Measurements from ENCODE around the gene MED7.
"Not testable (repeated sequence)": the region's sequence is repeated elsewhere in the genome, so short reads cannot be mapped to it uniquely, and the experiment has no call there.

The MED7 gene

DNA sequence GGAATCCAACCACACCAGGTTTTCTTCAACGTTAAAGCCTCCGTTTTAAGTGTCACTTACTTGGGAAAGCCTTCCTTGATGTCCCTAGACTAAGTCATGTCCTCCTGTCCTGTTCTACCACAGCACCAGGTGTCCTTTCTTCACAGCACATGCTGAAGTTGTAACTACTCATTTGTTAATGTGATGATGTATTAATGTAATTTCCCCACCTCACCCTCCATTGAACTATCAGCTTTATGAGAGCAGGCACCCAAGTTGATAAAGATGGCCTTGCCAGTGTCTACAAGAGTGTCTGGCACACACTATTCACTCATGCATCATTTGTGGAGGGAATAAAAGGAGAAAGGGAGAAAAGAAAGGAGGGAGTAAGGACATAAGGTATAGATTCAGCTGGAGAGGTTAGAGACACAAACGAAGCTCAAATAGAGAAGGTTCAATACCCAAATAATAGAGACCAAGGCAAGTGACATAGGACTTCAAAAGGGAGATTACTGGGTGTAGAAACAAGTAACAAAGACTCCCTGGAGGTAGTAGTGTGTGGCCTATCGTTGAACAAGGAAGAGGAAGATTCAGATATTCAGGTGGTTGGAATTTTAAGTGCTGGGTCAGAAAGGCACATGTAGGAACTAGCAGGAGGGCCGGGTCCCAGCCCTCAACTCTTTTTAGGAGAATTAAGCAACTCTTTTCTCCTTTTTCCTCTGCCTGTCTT is 44.5 kb upstream of the MED7 start:
- Histone ChIP-seq H3K4me1 (ENCODE audit: control insufficient read depth, insufficient read depth, low read length) (no peaks in the 10 kb centered on the region), H3K4me3 (ENCODE audit: low read depth, low read length) (no peak overlapping the region), H3K27ac (ENCODE audit: extremely low read depth, low read depth, low read length) (no peak overlapping the region), H3K36me3 (ENCODE audit: control insufficient read depth in 2 of 2, insufficient read depth in 1 of 2, low read length in 2 of 2) (no peaks in the 10 kb centered on the region), H3K9me3 (ENCODE audit: control insufficient read depth, insufficient read depth, low read depth, low read length) (no peaks in the 10 kb centered on the region)
- TF ChIP-seq ZXDB (tag by site-specific recombination; IDR thresholded peaks at IDR 0.05) (no peak), ZNF214 (tag by site-specific recombination; IDR thresholded peaks at IDR 0.05; ENCODE audit: borderline replicate concordance) (no peak)
- ChIA-PET CTCF (interaction anchor here (0.6 to 0.7 kb wide), 2 partner anchors 52 to 82 kb away, joined by 4 read pairs; no protein-coding TSS in a partner anchor), POLR2A (no interaction called here)

DNA sequence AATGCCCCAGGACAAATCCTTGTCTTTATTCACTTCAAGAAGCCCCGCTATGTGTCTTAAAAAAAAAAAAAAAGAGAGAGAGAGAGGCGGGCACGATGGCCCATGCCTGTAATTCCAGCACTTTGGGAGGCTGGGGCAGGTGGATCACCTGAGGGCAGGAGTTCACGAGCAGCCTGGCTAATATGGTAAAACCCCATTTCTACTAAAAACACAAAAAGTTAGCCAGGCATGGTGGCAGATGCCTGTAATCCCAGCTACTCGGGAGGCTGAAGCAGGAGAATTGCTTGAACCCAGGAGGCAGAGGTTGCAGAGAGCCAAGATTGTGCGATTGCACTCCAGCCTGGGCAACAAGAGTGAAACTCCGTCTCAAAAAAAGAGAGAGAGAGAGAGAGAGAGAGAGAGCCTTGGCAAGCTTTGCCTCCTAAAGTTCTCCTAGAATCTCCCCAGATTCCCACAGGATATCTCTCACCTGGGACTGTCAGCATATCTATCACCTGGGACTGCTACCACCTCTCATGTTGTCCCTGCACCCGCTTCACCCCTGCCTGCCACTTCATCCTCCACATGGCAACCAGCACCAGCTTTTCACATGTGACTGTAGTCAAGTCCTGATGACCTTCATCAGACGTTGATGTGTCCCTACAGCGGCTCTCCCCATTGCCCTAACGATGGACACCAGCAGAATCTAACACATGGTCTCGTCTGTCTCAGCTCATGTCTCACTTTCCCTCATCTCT is 43.8 kb upstream of the MED7 start:
- no peak overlapping the region for H3K4me3 ChIP-seq (ENCODE audit: low read depth, low read length)
- no peaks in the 10 kb centered on the region for H3K36me3 ChIP-seq (ENCODE audit: control insufficient read depth in 2 of 2, insufficient read depth in 1 of 2, low read length in 2 of 2)
- ChIA-PET POLR2A (no interaction called here), CTCF (interaction anchor here (0.7 kb wide), 1 partner anchor 53 kb away, joined by 4 read pairs; no protein-coding TSS in a partner anchor)
- H3K27ac ChIP-seq (ENCODE audit: extremely low read depth, low read depth, low read length): no peak overlapping the region
- no peaks in the 10 kb centered on the region for H3K4me1 ChIP-seq (ENCODE audit: control insufficient read depth, insufficient read depth, low read length)
- TF ChIP-seq ZNF626 (tag by site-specific recombination; IDR thresholded peaks at IDR 0.05) (no peak), ZFP41 (tag by site-specific recombination; IDR thresholded peaks at IDR 0.05; ENCODE audit: borderline replicate concordance) (no peak), ZNF10 (tag by site-specific recombination; IDR thresholded peaks at IDR 0.05) (no peak), ZNF114 (tag by site-specific recombination; IDR thresholded peaks at IDR 0.05) (no peak), SP7 (tag by site-specific recombination; IDR thresholded peaks at IDR 0.05) (no peak), ZNF514 (tag by site-specific recombination; IDR thresholded peaks at IDR 0.05) (no peak)
- TF ChIP-seq, protein P1, sequence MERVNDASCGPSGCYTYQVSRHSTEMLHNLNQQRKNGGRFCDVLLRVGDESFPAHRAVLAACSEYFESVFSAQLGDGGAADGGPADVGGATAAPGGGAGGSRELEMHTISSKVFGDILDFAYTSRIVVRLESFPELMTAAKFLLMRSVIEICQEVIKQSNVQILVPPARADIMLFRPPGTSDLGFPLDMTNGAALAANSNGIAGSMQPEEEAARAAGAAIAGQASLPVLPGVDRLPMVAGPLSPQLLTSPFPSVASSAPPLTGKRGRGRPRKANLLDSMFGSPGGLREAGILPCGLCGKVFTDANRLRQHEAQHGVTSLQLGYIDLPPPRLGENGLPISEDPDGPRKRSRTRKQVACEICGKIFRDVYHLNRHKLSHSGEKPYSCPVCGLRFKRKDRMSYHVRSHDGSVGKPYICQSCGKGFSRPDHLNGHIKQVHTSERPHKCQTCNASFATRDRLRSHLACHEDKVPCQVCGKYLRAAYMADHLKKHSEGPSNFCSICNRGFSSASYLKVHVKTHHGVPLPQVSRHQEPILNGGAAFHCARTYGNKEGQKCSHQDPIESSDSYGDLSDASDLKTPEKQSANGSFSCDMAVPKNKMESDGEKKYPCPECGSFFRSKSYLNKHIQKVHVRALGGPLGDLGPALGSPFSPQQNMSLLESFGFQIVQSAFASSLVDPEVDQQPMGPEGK (tag by site-specific recombination; IDR thresholded peaks at IDR 0.05): no peak
- H3K9me3 ChIP-seq (ENCODE audit: control insufficient read depth, insufficient read depth, low read depth, low read length): no peaks in the 10 kb centered on the region

DNA sequence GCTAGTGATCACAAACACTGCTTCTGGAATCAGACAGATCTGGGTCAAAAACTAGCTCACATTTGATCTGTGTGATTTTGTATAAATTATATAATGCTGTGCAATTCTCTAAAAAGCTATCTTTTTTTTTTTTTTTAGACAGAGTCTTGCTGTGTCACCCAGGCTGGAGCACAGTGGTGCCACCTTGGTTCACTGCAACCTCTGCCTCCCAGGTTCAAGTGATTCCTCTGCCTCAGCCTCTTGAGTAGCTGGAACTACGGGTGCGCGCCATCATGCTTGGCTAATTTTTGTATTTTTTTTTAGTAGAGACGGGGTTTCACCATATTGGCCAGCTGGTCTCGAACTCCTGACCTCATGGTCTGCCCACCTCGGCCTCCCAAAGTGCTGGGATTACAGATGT is 42.5 kb upstream of the MED7 start:
- H3K4me1 ChIP-seq (ENCODE audit: control insufficient read depth, insufficient read depth, low read length); H3K9me3 ChIP-seq (ENCODE audit: control insufficient read depth, insufficient read depth, low read depth, low read length); H3K27ac ChIP-seq (ENCODE audit: extremely low read depth, low read depth, low read length); H3K4me3 ChIP-seq (ENCODE audit: low read depth, low read length); H3K36me3 ChIP-seq (ENCODE audit: control insufficient read depth in 2 of 2, insufficient read depth in 1 of 2, low read length in 2 of 2); POLR2A ChIA-PET: not testable (repeated sequence)
- CTCF ChIA-PET: interaction anchor here (0.6 to 0.7 kb wide), 2 partner anchors 12 to 30 kb away, joined by 3 read pairs; no protein-coding TSS in a partner anchor

DNA sequence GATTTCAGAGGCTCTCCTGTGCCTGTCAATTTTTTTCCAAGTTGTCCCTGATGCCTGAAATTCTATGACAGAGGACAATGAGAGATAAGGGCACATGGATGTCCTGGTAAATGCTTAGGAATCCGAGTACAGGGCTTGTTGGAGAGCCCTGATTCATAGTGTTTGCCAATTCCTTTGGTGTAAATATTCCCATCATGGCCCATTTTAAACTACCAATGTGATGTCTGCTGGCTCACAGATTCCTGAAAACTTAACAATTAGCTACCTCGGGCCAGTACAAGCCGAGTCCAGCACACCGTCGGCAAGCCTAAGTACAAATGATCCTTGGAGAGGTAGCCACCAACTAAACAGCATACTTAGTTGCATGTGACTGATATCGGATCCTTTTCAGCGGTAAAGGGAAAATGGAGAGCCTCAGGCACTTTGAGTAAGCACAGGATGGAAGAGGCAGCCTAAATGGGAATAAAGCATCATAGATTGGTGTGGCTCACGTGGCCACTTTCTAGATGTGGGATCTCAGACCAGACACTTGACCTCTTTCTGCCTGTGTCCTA is 41.5 kb upstream of the MED7 start:
- CTCF ChIA-PET: interaction anchor here (0.6 kb wide), 1 partner anchor 29 kb away, joined by 3 read pairs; no protein-coding TSS in a partner anchor
- TF ChIP-seq ZNF112 (tag by site-specific recombination; IDR thresholded peaks at IDR 0.05): peak; percentile 73; the same call in 1 of the 2 replicates
- no peak for TF ChIP-seq ZNF394 (tag by site-specific recombination; IDR thresholded peaks at IDR 0.05; ENCODE audit: borderline replicate concordance)
- TF ChIP-seq ZNF132 (tag by site-specific recombination; IDR thresholded peaks at IDR 0.05; ENCODE audit: borderline replicate concordance): no peak
- TF ChIP-seq KLF16 (tag by site-specific recombination; IDR thresholded peaks at IDR 0.05): no peak
- no peak for TF ChIP-seq GLI4 (tag by site-specific recombination; IDR thresholded peaks at IDR 0.05)
- Histone ChIP-seq H3K36me3 (ENCODE audit: control insufficient read depth in 2 of 2, insufficient read depth in 1 of 2, low read length in 2 of 2) (no peaks in the 10 kb centered on the region), H3K9me3 (ENCODE audit: control insufficient read depth, insufficient read depth, low read depth, low read length) (no peaks in the 10 kb centered on the region), H3K27ac (ENCODE audit: extremely low read depth, low read depth, low read length) (no peak overlapping the region), H3K4me1 (ENCODE audit: control insufficient read depth, insufficient read depth, low read length) (no peaks in the 10 kb centered on the region), H3K4me3 (ENCODE audit: low read depth, low read length) (no peak overlapping the region)
- POLR2A ChIA-PET: no interaction called here
